HG03097 (cell line): ENCODE data around the gene HIF3A.

ENCODE experiments used
- ATAC-seq: cut with Tn5 transposase; IDR thresholded peaks from one replicate; pipeline ENCODE4 v1.9.1; 2021; ENCODE audit not compliant: unreplicated experiment, low FRiP score

The HIF3A gene

DNA sequence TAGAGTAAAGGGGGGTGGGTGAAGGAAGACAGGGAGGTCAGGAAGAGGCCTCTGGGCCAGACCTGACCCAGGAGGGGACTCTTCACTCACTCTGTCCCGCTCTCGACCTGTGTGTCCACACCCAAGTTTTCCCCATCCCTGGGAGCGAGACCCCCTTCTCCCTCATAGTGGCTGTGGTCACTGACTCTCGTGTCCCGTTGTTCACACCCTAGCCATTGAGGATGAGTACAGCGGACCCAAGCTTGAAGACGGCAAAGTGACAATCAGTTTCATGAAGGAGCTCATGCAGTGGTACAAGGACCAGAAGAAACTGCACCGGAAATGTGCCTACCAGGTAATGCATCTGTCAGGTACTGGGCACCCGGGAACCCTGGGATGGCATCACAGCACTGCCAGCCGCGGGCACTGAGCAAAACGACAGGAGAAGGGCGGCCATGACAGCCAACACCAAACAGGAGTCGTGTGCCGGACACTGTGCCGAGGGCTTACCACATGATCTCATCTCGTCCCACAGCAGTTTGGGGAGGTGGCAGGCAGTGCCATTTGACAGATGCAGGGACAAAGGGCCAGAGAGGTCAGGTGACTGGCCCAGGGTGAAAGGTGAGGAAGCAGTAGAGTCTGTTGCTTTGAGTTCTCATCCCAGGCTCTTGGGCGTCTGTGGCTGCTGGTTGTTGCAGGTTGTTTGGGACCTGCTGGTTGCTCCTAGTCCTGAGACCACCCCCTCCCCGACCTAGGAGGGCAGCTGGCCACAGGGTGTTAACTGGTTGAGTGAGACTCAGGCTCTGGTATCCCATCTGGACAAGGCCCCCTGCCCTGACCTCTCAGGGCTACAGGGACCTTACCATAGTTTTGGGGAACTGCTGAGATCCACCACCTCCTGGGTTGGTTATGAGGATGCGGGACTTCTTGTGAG is 79.7 kb downstream of the HIF3A start:
- no peak for ATAC-seq

DNA sequence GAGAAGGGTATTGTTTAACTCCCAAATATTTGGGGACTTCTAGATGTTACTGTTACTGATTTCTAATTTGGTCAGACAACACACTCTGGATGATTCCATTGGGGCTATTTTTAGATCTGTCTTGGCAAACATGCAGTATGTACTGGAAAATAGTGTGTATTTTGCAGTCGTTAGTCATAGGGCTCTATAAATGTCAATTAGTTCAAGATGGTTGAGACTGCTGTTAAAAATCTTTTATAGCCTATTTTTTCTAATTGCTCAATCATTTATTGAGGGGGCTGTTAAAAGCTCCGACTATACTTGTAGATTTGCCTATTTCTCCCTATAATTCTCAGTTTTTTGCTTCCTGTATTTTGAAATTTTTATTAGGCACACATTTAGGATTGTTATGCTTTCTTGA is 81.4 kb downstream of the HIF3A start:
- ATAC-seq, result no peak

DNA sequence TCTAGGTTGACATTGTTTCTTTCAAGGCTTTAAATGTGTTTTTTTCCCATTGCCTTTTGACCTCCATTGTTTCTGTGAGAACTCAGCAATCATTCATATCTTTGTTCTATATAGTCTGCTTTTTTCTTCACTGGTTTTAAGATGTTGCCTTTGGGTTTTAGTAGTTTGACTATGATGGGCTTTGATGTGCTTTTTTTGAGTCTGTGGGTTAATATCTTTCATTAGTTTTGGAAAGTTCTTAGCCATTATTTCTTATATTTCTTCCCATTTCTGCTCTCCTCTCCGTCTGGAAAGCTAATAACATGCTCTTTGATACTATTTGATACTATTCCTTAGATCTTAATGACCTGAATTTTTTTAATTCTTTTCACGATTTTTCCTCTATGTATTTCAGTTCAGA is 83.8 kb downstream of the HIF3A start:
- ATAC-seq, result no peak

DNA sequence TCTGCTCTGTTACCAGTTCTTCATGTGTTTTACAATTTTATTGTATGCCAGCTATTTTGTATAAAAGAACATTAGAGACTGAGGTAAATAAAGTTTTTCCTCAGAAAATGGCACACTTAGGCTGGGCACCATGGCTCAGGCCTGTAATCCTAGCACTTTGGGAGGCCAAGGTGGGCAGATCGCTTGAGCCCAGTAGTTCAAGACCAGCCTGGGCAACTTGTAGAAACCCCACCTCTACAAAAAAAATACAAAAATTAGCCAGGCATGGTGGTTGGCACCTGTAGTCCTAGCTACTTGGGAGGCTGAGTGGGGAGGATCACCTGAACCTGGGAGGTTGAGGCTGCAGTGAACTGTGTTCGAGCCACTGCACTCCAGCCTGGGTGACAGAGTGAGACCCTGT is 84.5 kb downstream of the HIF3A start:
- ATAC-seq, result no peak

DNA sequence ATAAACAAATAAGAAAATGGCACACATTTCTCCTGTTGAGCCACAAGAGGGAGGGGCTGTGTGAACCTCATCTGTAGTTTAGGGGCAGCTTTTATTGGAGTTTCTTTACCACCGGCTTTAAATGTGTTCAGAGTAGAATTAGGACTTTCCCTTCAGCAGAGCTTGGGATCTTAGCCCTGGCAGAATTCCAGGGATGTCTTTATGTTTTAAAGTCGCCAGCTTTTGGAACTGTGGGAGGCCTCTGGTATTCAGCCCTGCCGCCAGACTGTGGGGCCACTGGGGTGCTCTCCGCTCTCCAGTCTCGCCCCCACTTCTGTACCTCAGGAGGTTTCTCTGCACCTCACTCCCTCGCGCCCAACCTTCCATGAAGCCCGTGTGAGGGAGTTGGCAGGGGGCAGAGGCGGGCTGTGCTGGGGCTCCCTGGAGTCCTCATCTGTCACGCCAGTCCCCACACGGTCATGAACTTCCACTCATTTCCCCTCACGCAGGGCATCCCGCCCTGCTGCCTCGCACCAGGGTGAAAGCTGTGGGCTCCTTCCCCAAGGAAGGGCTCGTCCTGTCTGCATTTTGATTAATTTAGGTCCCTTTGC is 85.0 kb downstream of the HIF3A start:
- no peak for ATAC-seq

DNA sequence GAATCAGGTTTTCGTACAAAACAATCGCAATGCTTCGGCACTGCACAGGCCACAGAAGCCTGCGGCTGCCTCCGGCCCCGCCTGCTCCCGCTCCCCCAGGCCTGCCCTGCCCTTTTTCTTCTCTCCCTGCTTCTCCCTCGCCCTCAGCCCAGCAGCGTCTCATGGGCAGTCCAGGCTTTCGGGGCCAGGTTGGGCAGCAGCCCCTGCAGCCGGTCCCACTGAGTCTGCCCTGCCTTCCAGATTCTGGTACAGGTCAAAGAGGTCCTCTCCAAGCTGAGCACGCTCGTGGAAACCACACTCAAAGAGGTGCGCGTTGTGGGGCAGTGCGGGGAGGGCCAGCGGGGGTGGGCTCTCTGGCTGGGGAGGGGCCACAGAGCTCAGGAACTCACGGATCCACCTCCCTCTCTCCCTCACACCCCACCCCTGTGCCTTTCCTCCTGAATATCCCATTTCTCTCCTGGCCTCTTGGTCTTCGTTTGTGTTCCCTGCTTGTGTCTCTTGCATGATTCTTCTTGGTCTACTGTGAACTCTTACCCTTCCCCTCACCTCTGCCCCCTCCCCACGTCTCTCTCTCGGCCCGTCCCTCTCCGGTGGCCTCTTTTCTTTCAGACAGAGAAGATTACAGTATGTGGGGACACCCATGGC is 86.5 kb downstream of the HIF3A start:
- no peak for ATAC-seq

DNA sequence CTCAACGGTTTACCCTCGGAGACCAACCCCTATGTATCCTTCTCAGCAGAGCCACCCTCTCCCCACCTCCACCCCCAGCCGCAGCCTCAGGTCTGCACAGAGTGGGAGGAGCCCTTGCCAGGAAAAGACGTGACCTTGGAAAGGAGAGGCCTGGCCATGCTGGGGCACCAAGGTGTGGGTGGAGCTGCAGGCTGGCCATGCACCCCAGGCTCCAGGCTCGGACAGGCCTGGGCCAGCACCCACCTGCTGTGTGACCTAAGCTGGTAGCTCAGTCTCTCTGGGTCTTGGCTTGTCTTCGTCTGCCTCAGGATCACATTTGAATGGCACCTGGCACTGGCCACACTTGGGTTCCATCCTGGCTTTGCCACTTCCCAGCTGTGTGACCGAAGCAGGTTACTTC is 87.0 kb downstream of the HIF3A start:
- no peak for ATAC-seq

DNA sequence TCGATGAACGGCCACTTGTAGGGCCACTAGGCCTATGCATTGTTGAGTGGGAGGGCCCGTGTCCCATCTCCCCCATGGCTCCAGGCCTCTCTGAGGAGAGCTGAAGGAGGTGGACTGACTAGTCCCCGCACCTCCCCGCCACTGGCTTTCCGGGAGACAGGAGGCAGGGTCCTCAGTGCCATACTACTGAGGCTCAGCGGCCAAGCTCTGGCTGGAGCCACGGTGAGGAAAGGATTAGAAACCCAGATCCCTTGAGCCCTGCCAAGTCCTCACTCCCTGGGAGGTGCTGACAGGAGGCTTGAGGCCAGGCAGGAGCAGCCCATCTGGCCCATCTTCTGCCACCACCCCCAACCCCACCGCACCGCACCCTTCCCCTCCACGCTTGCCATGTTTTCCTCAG is 87.6 kb downstream of the HIF3A start:
- no peak for ATAC-seq

DNA sequence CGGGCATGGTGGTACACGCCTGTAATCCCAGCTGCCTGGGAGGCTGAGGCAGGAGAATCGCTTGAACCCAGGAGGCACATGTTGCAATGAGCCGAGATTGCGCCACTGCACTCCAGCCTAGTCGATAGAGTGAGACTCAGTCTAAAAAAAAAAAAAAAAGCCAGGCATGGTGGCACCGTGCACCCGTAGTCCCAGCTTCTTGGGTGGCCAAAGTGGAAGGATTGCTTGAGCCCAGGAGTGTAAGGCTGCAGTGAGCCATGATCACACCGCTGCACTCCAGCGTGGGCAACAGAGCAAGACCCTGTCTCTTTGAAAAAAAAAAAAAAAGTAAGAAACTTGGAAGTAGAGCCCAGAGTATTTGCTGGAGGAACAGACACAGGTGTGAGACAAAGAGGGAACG is 88.8 kb downstream of the HIF3A start:
- no peak for ATAC-seq

DNA sequence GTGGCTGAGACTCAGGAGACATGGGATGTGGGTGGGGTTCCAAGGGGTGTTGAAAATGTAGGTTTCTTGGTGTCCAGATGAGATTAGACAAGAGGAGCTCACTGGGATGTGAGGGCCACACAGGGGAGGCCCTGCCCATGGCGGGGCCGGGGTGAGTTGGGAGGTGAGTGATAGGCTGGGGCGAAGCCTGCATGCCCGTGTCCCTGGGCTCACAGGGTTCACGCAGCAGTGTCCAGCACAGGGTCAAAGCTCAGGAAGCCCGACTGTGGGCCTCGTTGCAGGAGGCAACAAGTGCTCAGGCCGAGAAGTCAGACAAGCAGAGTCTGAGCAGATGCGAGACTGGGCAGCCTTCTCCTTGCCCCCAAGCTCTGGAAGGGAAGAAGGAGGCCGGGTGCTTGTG is 89.3 kb downstream of the HIF3A start:
- ATAC-seq, result no peak

DNA sequence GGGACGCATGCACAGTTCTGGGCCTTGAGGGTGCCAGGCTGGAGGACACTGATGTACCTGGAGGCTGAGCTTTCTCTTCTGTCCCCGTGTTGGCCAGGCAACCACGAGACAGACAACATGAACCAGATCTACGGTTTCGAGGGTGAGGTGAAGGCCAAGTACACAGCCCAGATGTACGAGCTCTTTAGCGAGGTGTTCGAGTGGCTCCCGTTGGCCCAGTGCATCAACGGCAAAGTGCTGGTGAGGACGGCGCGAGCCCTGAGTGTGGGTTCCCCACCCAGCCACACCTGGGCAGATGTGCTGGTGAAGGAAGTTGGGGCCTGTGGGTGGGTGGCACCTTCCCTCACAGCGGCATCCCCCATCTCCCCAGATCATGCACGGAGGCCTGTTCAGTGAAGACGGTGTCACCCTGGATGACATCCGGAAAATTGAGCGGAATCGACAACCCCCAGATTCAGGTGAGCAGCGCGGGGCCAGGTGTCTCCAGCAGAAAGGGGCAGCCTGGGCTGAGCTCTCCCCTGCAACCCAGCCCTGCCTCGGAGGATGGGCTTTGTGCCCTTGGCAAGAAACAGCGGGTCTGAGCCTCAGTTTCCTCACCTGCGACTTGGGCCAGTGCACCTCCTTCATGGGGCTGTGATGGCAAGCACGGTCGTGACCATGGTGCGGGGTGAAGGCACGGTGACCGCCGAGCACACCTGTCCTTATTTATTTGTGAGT is 90.3 kb downstream of the HIF3A start:
- ATAC-seq, result no peak

DNA sequence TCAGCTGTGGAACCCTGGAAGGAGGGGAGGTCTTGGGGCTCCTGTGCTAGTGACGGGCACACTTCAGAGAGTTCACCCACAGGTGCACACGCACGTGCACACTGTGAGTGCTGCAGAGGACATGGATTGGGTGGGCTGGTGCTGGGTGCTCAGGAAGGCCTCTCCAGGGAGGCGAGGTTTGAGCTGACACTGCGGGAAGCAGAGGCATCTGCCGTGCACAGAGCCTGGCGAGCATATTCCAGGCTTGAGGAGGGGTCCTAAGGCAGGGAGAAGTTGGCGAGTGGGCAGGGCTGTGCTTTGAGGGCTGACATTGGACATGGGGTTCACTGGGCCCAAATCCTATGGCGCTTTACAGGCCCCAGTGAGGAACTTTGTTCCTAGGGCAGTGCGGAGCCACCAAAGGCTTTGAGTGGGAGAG is 90.9 kb downstream of the HIF3A start:
- no peak for ATAC-seq

DNA sequence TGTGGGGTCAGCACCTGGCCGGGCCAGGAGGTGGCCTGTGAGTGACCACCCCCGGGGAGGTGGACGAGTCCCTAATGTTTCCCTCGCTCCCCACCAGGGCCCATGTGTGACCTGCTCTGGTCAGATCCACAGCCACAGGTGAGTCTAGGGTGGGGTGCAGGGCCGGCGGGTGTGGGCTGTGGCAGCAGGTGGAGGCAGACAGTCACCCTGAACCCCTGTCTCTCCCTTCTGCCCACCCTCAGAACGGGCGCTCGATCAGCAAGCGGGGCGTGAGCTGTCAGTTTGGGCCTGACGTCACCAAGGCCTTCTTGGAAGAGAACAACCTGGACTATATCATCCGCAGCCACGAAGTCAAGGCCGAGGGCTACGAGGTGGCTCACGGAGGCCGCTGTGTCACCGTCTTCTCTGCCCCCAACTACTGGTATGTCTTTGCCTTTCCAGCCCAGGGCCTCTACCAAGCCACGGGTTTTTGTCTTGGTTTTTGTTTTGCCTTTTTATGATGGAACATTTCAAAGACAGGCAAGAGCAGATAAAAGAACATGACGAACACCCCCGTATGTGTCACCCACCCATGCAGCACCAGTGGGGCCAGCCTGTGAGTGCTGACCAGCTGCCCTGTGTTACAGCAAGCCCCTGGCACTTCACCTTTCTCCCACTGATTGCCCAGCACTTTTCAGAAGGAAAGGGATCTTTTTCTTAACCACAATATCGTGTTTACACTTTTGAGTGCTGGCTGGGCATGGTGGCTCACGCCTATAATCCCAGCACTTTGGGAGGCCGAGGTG is 91.7 kb downstream of the HIF3A start:
- ATAC-seq, result no peak

DNA sequence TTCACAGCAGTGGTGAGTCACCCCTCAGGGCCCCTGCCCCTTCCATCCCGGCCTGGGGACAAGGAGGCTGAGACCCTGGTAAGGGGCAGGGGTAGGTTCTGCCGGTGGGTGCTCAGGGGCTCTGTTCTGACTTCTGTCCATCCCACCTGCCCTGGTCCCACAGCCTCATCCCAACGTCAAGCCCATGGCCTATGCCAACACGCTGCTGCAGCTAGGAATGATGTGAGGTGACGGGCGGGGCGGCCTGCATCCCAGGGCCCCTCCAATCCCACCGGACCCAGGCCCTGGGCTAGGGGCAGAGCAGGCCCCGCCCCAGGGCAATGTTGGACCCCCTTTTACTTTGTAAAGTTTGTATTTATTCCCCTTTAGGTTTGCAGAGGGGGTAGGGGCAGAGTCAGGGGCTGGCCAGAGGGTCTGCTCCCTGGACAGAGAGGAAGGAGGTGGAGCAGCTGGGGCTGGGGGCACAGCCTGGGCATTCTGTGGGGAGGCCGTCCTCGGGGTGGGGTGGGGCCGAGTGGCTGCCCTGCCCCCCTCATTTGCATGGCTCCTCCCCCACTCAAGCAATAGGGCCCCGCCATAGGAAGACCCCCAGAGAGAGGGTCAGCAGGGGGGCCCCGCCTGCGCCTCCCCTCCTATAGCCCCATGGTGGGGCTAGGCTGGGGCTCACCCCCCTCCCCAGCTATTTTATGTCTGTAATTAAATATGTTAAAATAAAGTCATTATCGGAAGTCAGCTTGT is 93.4 kb downstream of the HIF3A start:
- ATAC-seq, result no peak

DNA sequence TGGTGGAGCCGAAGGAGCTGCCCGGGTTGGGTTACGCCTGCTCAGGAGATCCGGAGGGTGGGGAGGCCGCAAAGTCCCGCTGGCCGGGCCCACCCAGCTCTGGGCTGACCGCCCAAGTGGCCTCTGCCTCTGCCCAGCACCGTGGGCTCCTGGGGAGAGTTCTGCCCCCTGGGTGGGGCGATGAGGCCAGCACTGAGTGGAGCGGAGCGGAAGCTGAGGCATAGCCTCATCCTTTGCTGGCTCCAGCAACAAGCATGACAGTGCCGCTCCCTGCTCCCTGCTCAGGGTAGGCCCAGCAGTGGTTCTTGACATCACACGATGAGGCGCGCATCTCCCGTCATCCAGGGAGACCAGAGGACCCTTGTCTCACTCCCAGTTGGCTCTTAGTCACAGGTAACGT is 94.0 kb downstream of the HIF3A start:
- ATAC-seq, result no peak

DNA sequence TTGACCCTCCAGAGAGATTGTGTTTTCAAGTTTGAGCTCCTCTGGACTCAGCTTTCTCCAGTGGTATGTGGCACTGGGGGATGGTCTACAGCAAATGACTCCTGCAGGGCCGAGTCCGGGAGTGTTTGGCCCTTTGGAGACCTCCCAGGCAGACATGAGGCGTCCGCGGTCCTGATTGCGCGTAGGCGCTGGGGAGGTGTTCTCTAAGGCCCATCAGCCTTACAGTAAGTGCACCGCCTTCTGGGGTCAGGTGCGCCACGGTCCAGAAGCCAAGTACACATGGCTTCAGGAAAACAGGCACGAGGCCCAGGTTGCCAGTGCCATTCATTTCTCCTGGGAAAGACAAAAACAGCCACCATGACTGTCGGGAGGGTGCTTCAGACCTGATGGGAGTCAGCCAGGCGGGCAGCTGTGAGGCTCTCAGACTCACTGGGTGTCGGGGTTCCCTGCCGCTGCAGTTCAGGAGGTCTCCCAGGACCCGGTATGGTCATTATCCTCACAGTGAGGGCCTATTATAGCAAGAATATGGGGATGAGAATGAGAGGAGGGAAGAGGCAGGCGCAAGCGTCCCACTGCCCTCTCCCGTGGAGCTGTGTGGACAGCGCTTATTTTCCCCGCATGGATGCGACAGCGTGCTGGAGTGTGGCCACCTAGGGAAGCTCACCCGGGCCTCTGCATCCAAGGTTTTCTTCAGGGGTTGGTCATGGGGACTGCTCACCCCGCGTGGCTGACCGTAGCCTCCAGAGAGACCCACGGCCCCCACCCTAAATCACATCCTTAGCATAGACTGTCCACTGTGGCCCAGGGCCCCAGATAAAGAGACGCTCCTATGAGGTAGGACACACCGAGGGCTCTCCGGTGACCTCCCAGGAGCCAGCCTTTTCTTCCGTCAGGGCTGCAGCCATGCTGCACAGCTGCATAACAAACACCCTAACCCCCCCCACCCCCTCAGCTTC is 94.7 kb downstream of the HIF3A start:
- ATAC-seq, result no peak

DNA sequence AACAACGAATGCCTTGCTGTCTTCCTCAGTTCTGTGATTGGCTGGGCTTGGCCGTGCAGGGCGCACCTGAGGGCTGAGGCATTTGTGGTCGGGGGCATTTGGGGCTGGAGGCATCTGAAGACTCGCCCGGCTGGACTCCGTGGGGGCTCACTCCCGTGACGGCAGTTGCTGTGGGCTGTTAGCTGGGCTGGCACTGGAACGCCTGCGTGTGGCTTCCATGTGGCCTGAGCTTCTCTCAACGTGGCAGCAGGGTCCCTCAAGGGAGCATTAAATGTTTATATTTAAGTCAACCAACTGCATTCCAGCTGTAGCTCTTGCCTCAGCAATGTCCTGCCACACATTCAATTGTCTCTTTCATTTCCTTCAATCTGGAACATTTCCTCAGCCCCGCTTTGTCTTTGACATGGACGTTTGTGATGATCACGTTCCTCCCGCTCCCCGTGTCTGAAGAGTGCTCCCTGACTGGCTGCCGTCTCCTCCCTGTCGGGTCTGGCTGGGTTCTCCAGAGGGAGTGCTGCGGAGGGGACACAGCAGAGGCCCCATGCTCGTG is 95.5 kb downstream of the HIF3A start:
- ATAC-seq, result no peak

DNA sequence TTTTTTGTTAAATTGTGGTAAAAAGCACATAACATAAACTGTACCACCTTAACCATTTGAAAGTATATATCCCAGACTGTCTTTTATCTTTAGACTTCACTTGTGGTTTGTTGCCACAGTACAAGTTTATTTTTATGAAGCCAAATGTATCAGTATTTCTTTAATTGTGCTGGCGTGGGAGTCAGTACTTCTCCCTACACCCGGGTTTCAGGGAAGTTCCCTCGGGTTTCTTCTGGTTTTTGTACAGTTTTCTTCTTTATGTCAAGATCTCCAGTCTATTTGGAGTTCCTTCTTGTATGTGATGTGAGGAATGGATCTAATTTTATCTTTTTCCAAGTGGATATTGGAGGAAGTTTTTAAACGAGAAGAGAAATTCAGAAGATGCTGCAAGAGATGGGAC is 96.0 kb downstream of the HIF3A start:
- no peak for ATAC-seq
